ENCODE measurements around the gene PLPP4.

PLPP4 gene

GRCh38 chr10:120557311-120557710 is 100.3 kb downstream of the PLPP4 start:
- no peak overlapping the region for H3K27ac ChIP-seq (ENCODE audit: low read length)
- no peak overlapping the region for H3K9ac ChIP-seq (ENCODE audit: low read depth, low read length)
- no peak overlapping the region for H3K4me3 ChIP-seq (ENCODE audit: low read length)
- peaks cover 24% of the 10 kb centered on the region; the same call in 1 of the 2 replicates for H3K4me1 ChIP-seq (ENCODE audit: insufficient read depth, low read length)
- H3K36me3 ChIP-seq (ENCODE audit: insufficient read depth, low read depth, low read length): no peaks in the 10 kb centered on the region
- peaks cover 16% of the 10 kb centered on the region; the same call in 1 of the 2 replicates for H3K27me3 ChIP-seq (ENCODE audit: insufficient read depth, low read length)
- peaks cover 7% of the 10 kb centered on the region for H3K9me3 ChIP-seq (ENCODE audit: insufficient read depth, low read depth, low read length)

- Histone ChIP-seq H3K36me3 (ENCODE audit: insufficient read depth, low read depth, low read length) (no peaks in the 10 kb centered on the region), H3K27me3 (ENCODE audit: insufficient read depth, low read length) (peaks cover 14% of the 10 kb centered on the region; the same call in 1 of the 2 replicates), H3K4me1 (ENCODE audit: insufficient read depth, low read length) (peaks cover 24% of the 10 kb centered on the region; the same call in 1 of the 2 replicates)
These were observed 102.8 kb downstream of the PLPP4 start for GRCh38 chr10:120559800-120560199.

GRCh38 chr10:120562956-120563355 is 105.9 kb downstream of the PLPP4 start:
- no peaks in the 10 kb centered on the region for H3K36me3 ChIP-seq (ENCODE audit: insufficient read depth, low read depth, low read length)
- H3K27ac ChIP-seq (ENCODE audit: low read length): no peak overlapping the region
- no peaks in the 10 kb centered on the region for H3K4me1 ChIP-seq (ENCODE audit: insufficient read depth, low read length)
- no peak overlapping the region for H3K4me3 ChIP-seq (ENCODE audit: low read length)
- no peak overlapping the region for H3K9ac ChIP-seq (ENCODE audit: low read depth, low read length)
- H3K9me3 ChIP-seq (ENCODE audit: insufficient read depth, low read depth, low read length): no peaks in the 10 kb centered on the region
- no peaks in the 10 kb centered on the region for H3K27me3 ChIP-seq (ENCODE audit: insufficient read depth, low read length)

More at GRCh38 chr10:120559800-120560199, 102.8 kb downstream of the PLPP4 start:
- Histone ChIP-seq H3K9ac (ENCODE audit: low read depth, low read length) (no peak overlapping the region), H3K9me3 (ENCODE audit: insufficient read depth, low read depth, low read length) (no peaks in the 10 kb centered on the region), H3K27ac (ENCODE audit: low read length) (no peak overlapping the region), H3K4me3 (ENCODE audit: low read length) (no peak overlapping the region)

- Histone ChIP-seq H3K4me1 (ENCODE audit: insufficient read depth, low read length) (no peaks in the 10 kb centered on the region), H3K27ac (ENCODE audit: low read length) (no peak overlapping the region), H3K9ac (ENCODE audit: low read depth, low read length) (no peak overlapping the region), H3K4me3 (ENCODE audit: low read length) (no peak overlapping the region), H3K27me3 (ENCODE audit: insufficient read depth, low read length) (no peaks in the 10 kb centered on the region), H3K9me3 (ENCODE audit: insufficient read depth, low read depth, low read length) (no peaks in the 10 kb centered on the region), H3K36me3 (ENCODE audit: insufficient read depth, low read depth, low read length) (no peaks in the 10 kb centered on the region)
These were observed 113.4 kb downstream of the PLPP4 start for GRCh38 chr10:120570418-120570817.

GRCh38 chr10:120571266-120571665 is 114.2 kb downstream of the PLPP4 start:
- H3K4me1 ChIP-seq (ENCODE audit: insufficient read depth, low read length): no peaks in the 10 kb centered on the region
- H3K27me3 ChIP-seq (ENCODE audit: insufficient read depth, low read length): no peaks in the 10 kb centered on the region
- no peaks in the 10 kb centered on the region for H3K9me3 ChIP-seq (ENCODE audit: insufficient read depth, low read depth, low read length)
- H3K4me3 ChIP-seq (ENCODE audit: low read length): no peak overlapping the region
- H3K36me3 ChIP-seq (ENCODE audit: insufficient read depth, low read depth, low read length): no peaks in the 10 kb centered on the region
- H3K9ac ChIP-seq (ENCODE audit: low read depth, low read length): no peak overlapping the region
- no peak overlapping the region for H3K27ac ChIP-seq (ENCODE audit: low read length)

- no peak overlapping the region for H3K27ac ChIP-seq (ENCODE audit: low read length)
- no peak overlapping the region for H3K9ac ChIP-seq (ENCODE audit: low read depth, low read length)
- H3K36me3 ChIP-seq (ENCODE audit: insufficient read depth, low read depth, low read length): no peaks in the 10 kb centered on the region
- no peak overlapping the region for H3K4me3 ChIP-seq (ENCODE audit: low read length)
- H3K4me1 ChIP-seq (ENCODE audit: insufficient read depth, low read length): no peaks in the 10 kb centered on the region
- H3K27me3 ChIP-seq (ENCODE audit: insufficient read depth, low read length): no peaks in the 10 kb centered on the region
- no peaks in the 10 kb centered on the region for H3K9me3 ChIP-seq (ENCODE audit: insufficient read depth, low read depth, low read length)
These were observed 115.3 kb downstream of the PLPP4 start for GRCh38 chr10:120572307-120572706.

GRCh38 chr10:120573355-120573754 is 116.3 kb downstream of the PLPP4 start:
- Histone ChIP-seq H3K9ac (ENCODE audit: low read depth, low read length) (no peak overlapping the region), H3K36me3 (ENCODE audit: insufficient read depth, low read depth, low read length) (no peaks in the 10 kb centered on the region), H3K4me1 (ENCODE audit: insufficient read depth, low read length) (no peaks in the 10 kb centered on the region), H3K27ac (ENCODE audit: low read length) (no peak overlapping the region), H3K27me3 (ENCODE audit: insufficient read depth, low read length) (no peaks in the 10 kb centered on the region), H3K9me3 (ENCODE audit: insufficient read depth, low read depth, low read length) (no peaks in the 10 kb centered on the region), H3K4me3 (ENCODE audit: low read length) (no peak overlapping the region)

- no peaks in the 10 kb centered on the region for H3K9me3 ChIP-seq (ENCODE audit: insufficient read depth, low read depth, low read length)
- no peak overlapping the region for H3K9ac ChIP-seq (ENCODE audit: low read depth, low read length)
- H3K27me3 ChIP-seq (ENCODE audit: insufficient read depth, low read length): no peaks in the 10 kb centered on the region
- no peak overlapping the region for H3K4me3 ChIP-seq (ENCODE audit: low read length)
- no peaks in the 10 kb centered on the region for H3K36me3 ChIP-seq (ENCODE audit: insufficient read depth, low read depth, low read length)
- no peak overlapping the region for H3K27ac ChIP-seq (ENCODE audit: low read length)
- no peaks in the 10 kb centered on the region for H3K4me1 ChIP-seq (ENCODE audit: insufficient read depth, low read length)
These were observed 118.0 kb downstream of the PLPP4 start for GRCh38 chr10:120574981-120575380.

GRCh38 chr10:120575411-120575810 is 118.4 kb downstream of the PLPP4 start:
- H3K27ac ChIP-seq (ENCODE audit: low read length): no peak overlapping the region
- no peak overlapping the region for H3K4me3 ChIP-seq (ENCODE audit: low read length)
- no peaks in the 10 kb centered on the region for H3K27me3 ChIP-seq (ENCODE audit: insufficient read depth, low read length)
- no peak overlapping the region for H3K9ac ChIP-seq (ENCODE audit: low read depth, low read length)
- no peaks in the 10 kb centered on the region for H3K9me3 ChIP-seq (ENCODE audit: insufficient read depth, low read depth, low read length)
- no peaks in the 10 kb centered on the region for H3K4me1 ChIP-seq (ENCODE audit: insufficient read depth, low read length)
- no peaks in the 10 kb centered on the region for H3K36me3 ChIP-seq (ENCODE audit: insufficient read depth, low read depth, low read length)

- Histone ChIP-seq H3K4me1 (ENCODE audit: insufficient read depth, low read length) (no peaks in the 10 kb centered on the region), H3K4me3 (ENCODE audit: low read length) (no peak overlapping the region), H3K9me3 (ENCODE audit: insufficient read depth, low read depth, low read length) (no peaks in the 10 kb centered on the region), H3K27ac (ENCODE audit: low read length) (no peak overlapping the region), H3K27me3 (ENCODE audit: insufficient read depth, low read length) (no peaks in the 10 kb centered on the region), H3K36me3 (ENCODE audit: insufficient read depth, low read depth, low read length) (no peaks in the 10 kb centered on the region), H3K9ac (ENCODE audit: low read depth, low read length) (no peak overlapping the region)
These were observed 121.1 kb downstream of the PLPP4 start for GRCh38 chr10:120578134-120578533.

- Histone ChIP-seq H3K27me3 (ENCODE audit: insufficient read depth, low read length) (no peaks in the 10 kb centered on the region), H3K9ac (ENCODE audit: low read depth, low read length) (no peak overlapping the region), H3K27ac (ENCODE audit: low read length) (no peak overlapping the region), H3K4me3 (ENCODE audit: low read length) (no peak overlapping the region), H3K9me3 (ENCODE audit: insufficient read depth, low read depth, low read length) (no peaks in the 10 kb centered on the region), H3K4me1 (ENCODE audit: insufficient read depth, low read length) (no peaks in the 10 kb centered on the region), H3K36me3 (ENCODE audit: insufficient read depth, low read depth, low read length) (no peaks in the 10 kb centered on the region)
These were observed 121.9 kb downstream of the PLPP4 start for GRCh38 chr10:120578890-120579289.

GRCh38 chr10:120580918-120581895 is 124.2 kb downstream of the PLPP4 start:
- Histone ChIP-seq H3K9me3 (ENCODE audit: insufficient read depth, low read depth, low read length) (no peaks in the 10 kb centered on the region), H3K4me3 (ENCODE audit: low read length) (no peak overlapping the region), H3K27me3 (ENCODE audit: insufficient read depth, low read length) (no peaks in the 10 kb centered on the region), H3K36me3 (ENCODE audit: insufficient read depth, low read depth, low read length) (no peaks in the 10 kb centered on the region), H3K4me1 (ENCODE audit: insufficient read depth, low read length) (no peaks in the 10 kb centered on the region), H3K27ac (ENCODE audit: low read length) (no peak overlapping the region), H3K9ac (ENCODE audit: low read depth, low read length) (no peak overlapping the region)

All from iPS-20b (cell line).